Effector memory CD4-positive, alpha-beta T cell (primary cell): ENCODE results near the gene CBX6.

Experiments used
- DNase-seq, 3 donors: peaks; one replicate each; pipeline ENCODE4 v3.0.0-alpha.2; 2020
- H3K27ac ChIP-seq: 2 replicates; pipeline ENCODE4 v1.7.0; 2013; ENCODE audit warnings: mild to moderate bottlenecking, low read length, moderate library complexity; ENCODE audit not compliant: insufficient read depth, poor library complexity, severe bottlenecking
- H3K27me3 ChIP-seq: replicated peaks from 2 replicates; pipeline ENCODE4 v1.7.0; 2013; ENCODE audit warnings: mild to moderate bottlenecking, low read length; ENCODE audit not compliant: insufficient read depth, control insufficient read depth, poor library complexity, severe bottlenecking
- H3K36me3 ChIP-seq: 2 replicates; pipeline ENCODE4 v1.7.0; 2013; ENCODE audit warnings: mild to moderate bottlenecking, low read length, moderate library complexity; ENCODE audit not compliant: control insufficient read depth, insufficient read depth
- H3K4me1 ChIP-seq: 2 replicates; pipeline ENCODE4 v1.7.0; 2013; ENCODE audit warnings: low read length, mild to moderate bottlenecking; ENCODE audit not compliant: control insufficient read depth, insufficient read depth, poor library complexity, severe bottlenecking
- H3K4me3 ChIP-seq: 2 replicates; pipeline ENCODE4 v1.7.0; 2013; ENCODE audit warnings: low read length, low read depth, mild to moderate bottlenecking; ENCODE audit not compliant: insufficient read depth, poor library complexity, severe bottlenecking
- H3K9me3 ChIP-seq: 2 replicates; pipeline ENCODE4 v1.7.0; 2013; ENCODE audit warnings: mild to moderate bottlenecking, low read length, moderate library complexity; ENCODE audit not compliant: control insufficient read depth

CBX6 gene

DNA sequence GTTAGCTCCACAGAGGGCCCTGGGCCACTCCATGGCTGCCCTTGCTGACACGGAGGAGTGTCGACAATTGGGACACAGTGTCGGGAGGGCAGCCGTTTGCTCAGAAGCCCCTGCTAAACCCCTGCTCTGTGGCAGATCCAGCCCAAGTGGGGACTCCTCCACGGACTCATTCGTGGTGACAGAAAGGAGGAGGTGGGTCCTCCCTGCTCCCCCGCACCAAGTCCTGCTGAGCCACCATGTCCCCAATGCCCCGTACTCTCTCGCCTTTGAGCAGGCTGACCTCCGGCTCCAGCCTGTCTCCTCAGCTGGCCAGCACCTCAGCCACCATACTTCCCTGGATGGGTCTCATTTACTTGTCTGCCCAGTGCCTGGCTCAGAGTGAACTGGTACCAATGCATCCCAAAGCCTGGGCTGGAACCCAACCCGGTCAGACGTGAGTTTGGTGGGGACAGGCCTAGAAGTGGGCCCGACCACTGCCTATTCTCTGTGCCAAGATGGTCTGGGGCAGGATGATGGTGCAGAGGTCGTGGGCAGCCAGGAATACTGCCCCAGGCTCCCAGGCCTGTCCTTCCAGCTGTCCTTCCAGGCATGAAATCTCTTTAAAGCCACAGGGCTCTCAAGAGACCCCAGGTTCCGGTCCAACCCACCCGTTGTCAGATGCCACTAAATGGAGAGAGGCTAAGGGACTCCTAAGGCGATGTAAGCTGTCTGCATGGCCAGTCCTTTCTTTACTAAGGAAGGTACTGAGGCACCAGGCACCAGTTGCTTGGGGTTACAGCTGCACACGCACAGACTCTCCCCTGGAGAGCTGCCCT is 4.3 kb downstream of the CBX6 start:
- peaks cover 44% of the 10 kb centered on the region for H3K36me3 ChIP-seq
- no peaks in the 10 kb centered on the region for H3K27me3 ChIP-seq
- H3K9me3 ChIP-seq: no peaks in the 10 kb centered on the region
- H3K27ac ChIP-seq: no peak overlapping the region
- H3K4me3 ChIP-seq: no peak overlapping the region
- H3K4me1 ChIP-seq: peaks cover 30% of the 10 kb centered on the region
- DNase-seq: no peak

- no peak for DNase-seq
- no peak overlapping the region for H3K27ac ChIP-seq
- no peaks in the 10 kb centered on the region for H3K9me3 ChIP-seq
- peaks cover 30% of the 10 kb centered on the region for H3K4me1 ChIP-seq
- peaks cover 44% of the 10 kb centered on the region for H3K36me3 ChIP-seq
- H3K4me3 ChIP-seq: no peak overlapping the region
- no peaks in the 10 kb centered on the region for H3K27me3 ChIP-seq
Measured at GRCh38 chr22:38867124-38867455, 4.9 kb downstream of the CBX6 start.

GRCh38 chr22:38866399-38867123 is 5.5 kb downstream of the CBX6 start:
- no peaks in the 10 kb centered on the region for H3K27me3 ChIP-seq
- no peak overlapping the region for H3K4me3 ChIP-seq
- no peaks in the 10 kb centered on the region for H3K9me3 ChIP-seq
- H3K4me1 ChIP-seq: peaks cover 29% of the 10 kb centered on the region
- no peak overlapping the region for H3K27ac ChIP-seq
- no peak for DNase-seq
- H3K36me3 ChIP-seq: peaks cover 44% of the 10 kb centered on the region

DNA sequence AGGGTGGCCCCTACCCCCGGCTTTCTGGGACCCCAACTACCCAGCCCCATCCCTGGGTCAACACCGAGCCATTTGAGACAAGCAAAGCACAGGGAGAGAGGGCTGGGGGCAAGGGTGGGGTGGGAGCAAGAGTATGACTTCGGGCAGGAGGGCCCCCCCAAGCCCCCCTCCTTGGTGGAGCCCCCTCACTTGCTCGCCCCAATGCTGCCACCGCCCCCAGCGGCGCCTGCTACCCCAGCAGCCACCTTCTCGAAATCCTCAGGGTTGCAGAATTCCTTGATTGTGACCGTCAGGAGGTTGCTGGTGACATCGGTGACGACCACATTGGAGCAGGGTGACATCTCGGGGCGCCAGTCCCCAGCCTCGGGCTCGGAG is 6.0 kb downstream of the CBX6 start:
- peaks cover 23% of the 10 kb centered on the region for H3K4me1 ChIP-seq
- no peaks in the 10 kb centered on the region for H3K27me3 ChIP-seq
- H3K27ac ChIP-seq: no peak overlapping the region
- peaks cover 44% of the 10 kb centered on the region for H3K36me3 ChIP-seq
- DNase-seq: no peak
- no peaks in the 10 kb centered on the region for H3K9me3 ChIP-seq
- no peak overlapping the region for H3K4me3 ChIP-seq

DNA sequence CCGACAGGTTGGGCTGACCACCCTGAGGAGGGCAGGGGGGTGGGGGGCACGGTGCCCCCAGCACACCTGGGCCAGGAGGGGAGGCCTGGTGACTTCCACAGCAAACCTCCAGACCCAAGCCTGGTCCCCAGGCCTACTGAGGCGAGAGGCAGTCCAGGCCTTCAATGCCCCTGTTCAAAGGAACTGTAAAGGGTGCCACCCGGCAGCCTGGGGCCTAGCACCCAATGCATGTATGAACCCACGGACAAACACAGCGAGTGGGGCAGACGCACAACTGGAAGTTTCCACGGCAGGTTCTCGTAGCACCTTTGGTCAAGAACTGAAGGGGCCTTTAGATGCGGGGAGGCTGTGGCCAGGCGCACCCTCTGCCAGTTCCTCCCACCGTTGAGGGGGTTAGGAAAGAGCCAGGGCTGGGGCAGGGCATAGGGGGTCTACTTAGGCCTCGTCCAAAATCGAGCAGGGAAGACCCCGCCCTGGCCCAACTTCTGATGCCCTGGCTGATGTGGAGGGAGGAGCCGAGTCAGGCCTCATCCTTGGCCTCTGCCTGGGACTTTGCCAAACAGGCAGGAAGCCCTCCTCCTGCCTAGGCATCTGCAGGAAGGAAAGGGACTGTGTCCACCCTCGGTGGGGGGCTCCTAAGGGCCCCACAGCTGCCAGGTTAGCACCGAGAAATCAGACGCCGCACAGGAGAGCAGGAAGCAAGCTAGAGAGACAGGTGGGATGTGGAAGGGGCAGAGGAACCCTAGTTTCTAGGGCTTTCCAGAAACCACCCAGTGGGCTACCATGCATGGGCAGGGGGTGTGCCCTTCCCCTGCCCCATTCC is 6.6 kb downstream of the CBX6 start:
- Histone ChIP-seq H3K9me3 (no peaks in the 10 kb centered on the region), H3K4me3 (no peak overlapping the region), H3K27me3 (no peaks in the 10 kb centered on the region), H3K36me3 (peaks cover 44% of the 10 kb centered on the region), H3K27ac (no peak overlapping the region), H3K4me1 (peaks cover 17% of the 10 kb centered on the region)
- DNase-seq: no peak

DNA sequence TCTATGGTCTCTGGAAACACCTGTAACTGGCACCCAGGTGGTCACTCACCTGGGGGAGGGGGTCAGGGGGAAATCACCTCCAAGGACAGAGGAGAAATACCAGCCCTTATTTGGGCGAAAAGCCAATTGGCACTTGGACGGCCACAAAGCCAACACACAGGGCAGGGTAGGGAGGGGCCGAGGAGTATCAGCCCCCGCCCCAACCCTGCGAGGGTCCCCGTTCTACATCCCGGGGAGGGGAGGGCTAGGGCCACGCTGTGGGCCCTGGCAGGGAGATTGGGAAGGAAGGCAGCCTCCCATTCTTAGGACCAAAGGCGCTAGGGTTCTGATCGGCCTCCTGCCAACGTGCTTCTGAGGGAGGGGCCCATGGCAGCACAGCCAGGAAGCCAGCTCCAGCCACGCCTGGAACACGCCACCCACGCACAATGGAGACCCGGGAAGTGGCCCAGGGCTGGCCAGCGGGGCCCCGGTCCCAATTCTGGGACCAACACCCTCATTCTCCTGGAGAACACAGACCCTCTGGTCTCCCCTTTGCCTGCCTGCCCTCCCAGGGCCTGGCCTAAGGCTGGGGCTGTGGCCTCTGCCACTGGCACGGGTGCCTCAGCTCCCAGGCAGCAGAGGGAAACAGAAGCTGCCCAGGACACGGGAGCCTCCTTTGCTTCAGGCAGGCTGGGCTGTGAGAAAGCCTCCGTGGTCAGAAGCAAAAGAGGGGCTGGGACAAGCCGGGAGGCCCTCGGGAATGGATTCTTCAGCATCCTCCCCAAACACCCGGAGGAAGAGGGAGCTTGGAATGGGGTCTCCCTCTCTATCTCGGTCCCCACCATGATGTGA is 7.4 kb downstream of the CBX6 start:
- no peak overlapping the region for H3K27ac ChIP-seq
- no peaks in the 10 kb centered on the region for H3K9me3 ChIP-seq
- no peaks in the 10 kb centered on the region for H3K27me3 ChIP-seq
- no peak overlapping the region for H3K4me3 ChIP-seq
- no peak for DNase-seq
- peaks cover 10% of the 10 kb centered on the region for H3K4me1 ChIP-seq
- H3K36me3 ChIP-seq: peaks cover 39% of the 10 kb centered on the region

GRCh38 chr22:38863531-38864131 is 8.4 kb downstream of the CBX6 start:
- Histone ChIP-seq H3K36me3 (peaks cover 37% of the 10 kb centered on the region), H3K4me3 (no peak overlapping the region), H3K27ac (no peak overlapping the region), H3K9me3 (no peaks in the 10 kb centered on the region), H3K4me1 (peaks cover 2% of the 10 kb centered on the region), H3K27me3 (no peaks in the 10 kb centered on the region)
- DNase-seq: no peak

DNA sequence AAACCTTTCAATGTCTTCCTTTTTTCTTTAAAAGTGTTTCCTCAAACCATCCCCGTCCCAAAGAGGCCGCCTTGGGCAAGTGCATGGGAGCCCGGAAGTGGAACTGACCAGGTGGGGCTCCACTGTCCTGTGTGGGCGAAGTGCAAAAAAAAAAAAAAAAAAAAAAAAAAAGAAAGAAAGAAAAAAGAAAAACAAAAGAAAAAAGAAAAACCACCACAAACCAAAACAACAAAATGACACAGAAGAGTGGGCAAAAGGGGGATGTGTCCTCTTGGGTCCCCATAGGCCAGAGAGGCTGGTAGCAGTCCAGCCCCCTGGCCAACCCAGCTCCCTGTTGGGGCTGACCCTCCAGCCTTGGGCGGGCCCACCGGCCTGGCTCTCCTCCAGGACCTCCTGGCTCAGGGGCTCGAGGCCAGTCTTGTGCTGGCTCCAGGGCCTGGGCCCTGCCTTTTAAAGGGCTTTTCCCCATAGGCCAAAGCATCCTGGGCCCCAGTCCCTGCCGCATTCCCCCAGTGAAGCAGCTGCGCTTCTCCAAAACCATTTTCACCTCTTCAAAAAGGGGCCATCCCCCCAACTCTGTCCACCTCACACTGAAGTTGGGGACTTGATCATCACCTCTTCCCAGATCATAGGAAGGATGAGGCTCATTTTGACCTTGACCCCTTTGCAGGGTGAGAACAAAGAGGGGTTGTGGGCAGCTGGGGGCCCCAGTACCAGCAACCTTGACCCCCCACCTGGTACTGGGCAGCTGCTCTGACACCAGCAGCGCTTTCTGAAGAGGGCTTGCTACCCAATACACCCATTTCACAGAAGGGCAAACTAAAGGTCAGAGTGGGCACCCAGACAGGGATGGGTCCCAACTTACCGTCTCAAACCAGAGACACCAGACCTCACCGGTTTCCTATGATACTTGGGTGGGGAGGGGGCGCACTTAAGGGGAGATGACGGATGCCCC is 9.4 kb downstream of the CBX6 start:
- DNase-seq: no peak
- H3K27me3 ChIP-seq: no peaks in the 10 kb centered on the region
- peaks cover 27% of the 10 kb centered on the region for H3K36me3 ChIP-seq
- no peak overlapping the region for H3K4me3 ChIP-seq
- H3K4me1 ChIP-seq: no peaks in the 10 kb centered on the region
- no peaks in the 10 kb centered on the region for H3K9me3 ChIP-seq
- no peak overlapping the region for H3K27ac ChIP-seq
